ENCODE measurements around the gene STXBP2. TPM values are rescaled to one million over a fixed set of nuclear protein-coding genes. Genes with fewer than 3 reads are reported as not detected.

The STXBP2 gene
- total and polyA plus RNA-seq, 9 donors, result 1.6 to 12.4 (median 5.1) TPM

DNA sequence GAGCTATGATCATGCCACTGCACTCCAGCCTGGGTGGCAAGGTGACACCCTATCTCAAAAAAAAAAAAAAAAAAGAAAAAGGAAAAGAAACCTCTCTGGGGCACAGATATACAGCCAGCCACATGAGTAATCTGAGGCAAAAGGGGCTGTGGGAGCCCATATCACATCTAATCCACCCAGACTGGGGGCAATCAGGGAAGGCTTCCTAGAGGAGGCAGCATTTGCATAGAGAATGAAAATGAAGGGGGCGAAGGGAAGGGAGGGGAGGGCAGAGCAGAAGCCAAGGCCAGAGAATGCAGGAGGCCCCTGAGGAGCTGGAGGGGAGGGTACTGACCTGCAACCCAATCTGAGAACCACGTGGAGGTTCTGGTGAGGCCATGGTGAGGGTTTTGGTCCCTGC lies 13.2 kb downstream of the STXBP2 start:
- no peaks in the 10 kb centered on the region for H3K9me3 ChIP-seq (replicated peaks; ENCODE audit: control insufficient read depth, low read depth, low read length)
- peaks cover 9% of the 10 kb centered on the region for H3K27me3 ChIP-seq (ENCODE audit: control insufficient read depth, insufficient read depth, low read length)
- no peaks in the 10 kb centered on the region for H3K36me3 ChIP-seq (ENCODE audit: control insufficient read depth, insufficient read depth, low read length)
- no peak for DNase-seq
- no peak overlapping the region for H3K27ac ChIP-seq (ENCODE audit: low read length)
- 31% methylated on average over 2 of the region's 2 CpGs for WGBS (ENCODE audit: insufficient coverage)
- no peak overlapping the region for H3K4me3 ChIP-seq (ENCODE audit: low read length)
- H3K4me1 ChIP-seq (ENCODE audit: control insufficient read depth, insufficient read depth, low read length), result peaks cover 4% of the 10 kb centered on the region

DNA sequence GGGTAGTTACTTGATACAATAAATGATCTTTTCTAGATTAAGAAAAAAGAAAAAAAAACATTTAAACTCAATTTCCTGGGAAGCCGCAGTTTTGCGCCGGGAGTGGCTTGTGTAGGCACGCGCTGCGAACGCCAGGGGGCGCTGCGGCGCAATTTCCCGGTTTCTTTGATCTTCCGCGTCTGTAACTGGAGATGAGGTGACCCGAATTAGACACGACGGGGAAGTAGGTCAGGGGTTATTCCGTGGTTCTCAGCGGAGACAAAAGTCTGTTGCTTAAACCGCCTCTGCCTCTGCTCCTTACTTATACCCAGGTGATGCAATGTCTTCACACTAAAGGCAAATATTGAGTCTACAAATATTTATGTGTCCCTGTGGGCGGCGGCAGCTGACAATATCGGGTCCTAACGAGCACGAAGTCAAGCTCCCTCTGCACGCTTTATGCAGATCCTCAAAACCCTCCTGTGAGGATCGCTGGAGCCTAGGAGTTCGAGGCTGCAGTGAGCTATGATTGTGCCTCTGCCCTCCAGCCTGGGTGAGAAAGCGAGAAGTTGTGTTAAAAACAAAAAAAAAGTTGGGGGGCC lies 15.2 kb downstream of the STXBP2 start:
- Histone ChIP-seq H3K9me3 (replicated peaks; ENCODE audit: control insufficient read depth, low read depth, low read length) (no peaks in the 10 kb centered on the region), H3K4me3 (ENCODE audit: low read length) (peak overlapping the region; percentile 18), H3K4me1 (ENCODE audit: control insufficient read depth, insufficient read depth, low read length) (peaks cover 4% of the 10 kb centered on the region), H3K27ac (ENCODE audit: low read length) (peak overlapping the region; percentile 42), H3K27me3 (ENCODE audit: control insufficient read depth, insufficient read depth, low read length) (peaks cover 9% of the 10 kb centered on the region), H3K36me3 (ENCODE audit: control insufficient read depth, insufficient read depth, low read length) (no peaks in the 10 kb centered on the region)
- WGBS (ENCODE audit: insufficient coverage), result 8% methylated on average over 12 of the region's 28 CpGs
- peak; percentile 83 for DNase-seq

DNA sequence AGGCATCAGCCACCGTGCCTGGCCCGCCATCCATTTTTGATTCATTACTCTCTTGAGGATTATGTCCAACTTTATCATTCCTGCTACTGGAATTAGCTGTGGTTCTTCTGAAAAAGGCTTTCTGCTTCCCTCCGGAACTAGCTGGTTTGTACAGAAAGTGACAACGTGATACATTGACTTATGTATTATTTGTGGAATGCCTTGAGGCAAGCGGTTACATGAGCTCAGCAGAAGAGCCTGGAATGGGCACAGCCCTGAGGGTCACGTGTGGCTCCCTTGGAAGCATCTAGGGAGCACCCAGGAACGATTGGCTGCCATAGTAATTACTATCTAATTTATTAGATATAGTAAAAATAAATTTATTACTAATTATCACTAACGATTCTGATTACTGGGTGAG lies 17.5 kb downstream of the STXBP2 start:
- DNase-seq, result no peak
- no peak overlapping the region for H3K27ac ChIP-seq (ENCODE audit: low read length)
- H3K9me3 ChIP-seq (replicated peaks; ENCODE audit: control insufficient read depth, low read depth, low read length), result no peaks in the 10 kb centered on the region
- H3K36me3 ChIP-seq (ENCODE audit: control insufficient read depth, insufficient read depth, low read length), result no peaks in the 10 kb centered on the region
- H3K4me3 ChIP-seq (ENCODE audit: low read length), result no peak overlapping the region
- peaks cover 9% of the 10 kb centered on the region for H3K27me3 ChIP-seq (ENCODE audit: control insufficient read depth, insufficient read depth, low read length)
- 20% methylated on average over 2 of the region's 8 CpGs for WGBS (ENCODE audit: insufficient coverage)
- peaks cover 4% of the 10 kb centered on the region for H3K4me1 ChIP-seq (ENCODE audit: control insufficient read depth, insufficient read depth, low read length)

DNA sequence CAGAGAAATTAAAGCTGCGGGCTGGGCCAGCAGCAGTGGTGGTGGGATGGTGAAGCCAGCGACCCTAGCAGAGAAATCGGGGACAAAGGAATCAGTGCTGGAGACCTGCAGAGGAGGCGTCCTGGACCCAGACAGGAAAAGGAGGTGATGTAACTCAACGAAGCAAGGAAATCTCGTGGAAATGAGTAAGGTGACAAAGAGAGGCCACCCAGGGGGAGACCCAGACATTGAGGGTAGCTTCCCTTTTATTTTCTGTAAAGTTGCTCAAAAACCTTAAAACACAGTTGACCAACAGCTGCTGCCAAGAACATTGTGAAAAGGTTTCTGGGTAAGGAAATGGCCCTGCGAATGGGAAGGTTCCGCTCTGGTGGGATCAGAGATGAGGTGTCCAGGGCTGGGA lies 18.7 kb downstream of the STXBP2 start:
- 80% methylated on average over 6 of the region's 8 CpGs for WGBS (ENCODE audit: insufficient coverage)
- H3K4me1 ChIP-seq (ENCODE audit: control insufficient read depth, insufficient read depth, low read length), result peaks cover 4% of the 10 kb centered on the region
- peaks cover 9% of the 10 kb centered on the region for H3K27me3 ChIP-seq (ENCODE audit: control insufficient read depth, insufficient read depth, low read length)
- H3K4me3 ChIP-seq (ENCODE audit: low read length), result no peak overlapping the region
- no peak overlapping the region for H3K27ac ChIP-seq (ENCODE audit: low read length)
- no peaks in the 10 kb centered on the region for H3K9me3 ChIP-seq (replicated peaks; ENCODE audit: control insufficient read depth, low read depth, low read length)
- H3K36me3 ChIP-seq (ENCODE audit: control insufficient read depth, insufficient read depth, low read length), result no peaks in the 10 kb centered on the region
- no peak for DNase-seq

DNA sequence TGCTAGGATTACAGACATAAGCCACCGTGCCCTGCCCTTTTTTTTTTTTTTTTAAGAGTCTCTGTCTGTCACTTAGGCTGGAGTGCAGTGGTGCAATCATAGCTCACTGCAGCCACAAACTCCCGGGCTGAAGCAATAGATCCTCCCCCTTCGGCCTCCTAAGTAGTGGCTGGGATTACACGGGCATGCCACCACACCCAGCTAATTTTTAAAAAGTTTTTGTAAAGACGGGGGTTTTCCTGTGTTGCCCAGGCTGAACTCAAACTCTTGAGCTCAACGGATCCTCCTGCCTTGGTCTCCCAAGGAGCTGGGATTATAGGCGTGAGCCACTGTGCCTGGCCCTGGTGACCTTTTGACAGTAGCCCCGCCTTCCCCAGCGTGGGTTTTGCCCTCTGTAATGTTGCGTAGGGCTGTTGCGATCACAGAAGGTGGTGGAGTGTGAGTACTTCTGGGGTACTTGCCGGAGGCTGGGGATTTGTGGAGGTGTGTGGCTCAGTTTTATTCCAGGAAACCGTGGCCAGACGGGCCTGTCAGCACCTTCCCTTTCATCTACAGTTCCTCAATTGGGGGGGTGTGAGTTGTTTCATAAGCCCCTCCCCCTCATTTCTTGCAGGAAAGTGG lies 20.3 kb downstream of the STXBP2 start:
- no peaks in the 10 kb centered on the region for H3K27me3 ChIP-seq (ENCODE audit: control insufficient read depth, insufficient read depth, low read length)
- no peak overlapping the region for H3K27ac ChIP-seq (ENCODE audit: low read length)
- DNase-seq, result no peak
- 14% methylated on average over 9 of the region's 14 CpGs for WGBS (ENCODE audit: insufficient coverage)
- no peaks in the 10 kb centered on the region for H3K36me3 ChIP-seq (ENCODE audit: control insufficient read depth, insufficient read depth, low read length)
- H3K4me3 ChIP-seq (ENCODE audit: low read length), result no peak overlapping the region
- H3K9me3 ChIP-seq (replicated peaks; ENCODE audit: control insufficient read depth, low read depth, low read length), result no peaks in the 10 kb centered on the region
- H3K4me1 ChIP-seq (ENCODE audit: control insufficient read depth, insufficient read depth, low read length), result peaks cover 2% of the 10 kb centered on the region

DNA sequence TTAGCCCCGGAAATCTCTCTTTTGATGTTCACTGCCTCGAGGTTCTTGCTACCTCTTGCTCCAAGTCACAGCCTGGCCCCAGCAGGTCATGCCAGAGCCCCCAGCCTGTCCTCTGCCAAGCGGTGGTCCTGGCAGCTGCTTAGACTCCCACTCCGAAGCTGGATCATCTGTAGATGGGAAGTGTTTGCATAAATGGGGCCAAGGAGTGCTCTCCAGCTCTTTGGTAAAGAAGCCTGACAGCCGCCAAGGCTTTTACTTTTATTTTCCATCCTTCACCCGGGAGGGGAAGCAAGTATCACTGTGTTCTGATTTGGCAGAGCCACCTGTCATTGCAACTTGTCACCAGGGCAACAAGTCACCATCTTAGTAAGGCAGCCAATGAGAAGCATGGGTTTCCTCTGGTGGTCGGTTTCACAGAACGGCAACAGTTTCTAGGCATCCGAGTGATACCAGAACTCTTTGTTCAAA lies 21.3 kb downstream of the STXBP2 start:
- H3K36me3 ChIP-seq (ENCODE audit: control insufficient read depth, insufficient read depth, low read length), result no peaks in the 10 kb centered on the region
- WGBS (ENCODE audit: insufficient coverage), result 26% methylated on average over 6 of the region's 9 CpGs
- DNase-seq, result peak; percentile 36
- H3K27ac ChIP-seq (ENCODE audit: low read length), result no peak overlapping the region
- H3K4me1 ChIP-seq (ENCODE audit: control insufficient read depth, insufficient read depth, low read length), result no peaks in the 10 kb centered on the region
- no peaks in the 10 kb centered on the region for H3K27me3 ChIP-seq (ENCODE audit: control insufficient read depth, insufficient read depth, low read length)
- H3K9me3 ChIP-seq (replicated peaks; ENCODE audit: control insufficient read depth, low read depth, low read length), result no peaks in the 10 kb centered on the region
- no peak overlapping the region for H3K4me3 ChIP-seq (ENCODE audit: low read length)

DNA sequence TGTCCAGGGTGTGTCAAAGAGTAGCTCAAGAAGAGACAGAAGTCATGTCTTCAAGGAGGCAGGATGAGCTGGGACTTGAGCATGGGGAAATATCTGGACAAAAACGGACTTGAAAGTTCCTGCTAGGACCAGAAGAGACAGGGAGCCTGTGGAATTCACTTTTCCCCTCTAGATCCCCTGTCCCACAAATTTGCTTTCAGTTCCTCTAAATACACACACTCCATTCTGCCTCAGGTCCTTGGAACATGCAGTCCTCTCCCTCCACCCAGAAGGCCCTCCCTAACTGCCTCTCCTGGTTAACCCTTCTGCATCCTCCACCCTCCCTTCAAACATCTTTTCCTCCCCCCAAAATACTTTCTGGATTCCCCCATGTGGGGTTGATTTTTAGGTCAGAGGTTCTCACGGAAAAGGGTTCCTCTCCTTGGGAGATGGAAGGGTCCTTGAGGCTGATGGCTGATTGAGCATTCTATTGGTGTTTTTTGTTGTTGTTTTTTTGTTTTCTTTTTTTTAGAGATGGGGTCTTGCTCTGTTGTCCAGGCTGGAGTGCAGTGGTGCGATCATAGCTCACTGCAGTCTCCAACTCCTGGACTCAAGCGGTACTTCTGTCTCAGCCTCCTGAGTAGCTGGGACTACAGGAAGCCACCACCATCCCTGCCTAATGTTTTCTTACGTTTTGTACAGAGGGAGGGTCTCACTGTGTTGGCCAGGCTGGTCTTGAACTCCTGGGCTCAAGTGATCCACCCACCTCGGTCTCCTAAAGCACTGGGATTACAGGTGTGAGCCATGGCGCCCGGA lies 25.0 kb downstream of the STXBP2 start:
- Histone ChIP-seq H3K9me3 (replicated peaks; ENCODE audit: control insufficient read depth, low read depth, low read length) (no peaks in the 10 kb centered on the region), H3K4me3 (ENCODE audit: low read length) (no peak overlapping the region), H3K27me3 (ENCODE audit: control insufficient read depth, insufficient read depth, low read length) (no peaks in the 10 kb centered on the region), H3K27ac (ENCODE audit: low read length) (no peak overlapping the region), H3K4me1 (ENCODE audit: control insufficient read depth, insufficient read depth, low read length) (peaks cover 14% of the 10 kb centered on the region), H3K36me3 (ENCODE audit: control insufficient read depth, insufficient read depth, low read length) (no peaks in the 10 kb centered on the region)
- DNase-seq, result no peak
- 69% methylated on average over 4 of the region's 8 CpGs for WGBS (ENCODE audit: insufficient coverage)

DNA sequence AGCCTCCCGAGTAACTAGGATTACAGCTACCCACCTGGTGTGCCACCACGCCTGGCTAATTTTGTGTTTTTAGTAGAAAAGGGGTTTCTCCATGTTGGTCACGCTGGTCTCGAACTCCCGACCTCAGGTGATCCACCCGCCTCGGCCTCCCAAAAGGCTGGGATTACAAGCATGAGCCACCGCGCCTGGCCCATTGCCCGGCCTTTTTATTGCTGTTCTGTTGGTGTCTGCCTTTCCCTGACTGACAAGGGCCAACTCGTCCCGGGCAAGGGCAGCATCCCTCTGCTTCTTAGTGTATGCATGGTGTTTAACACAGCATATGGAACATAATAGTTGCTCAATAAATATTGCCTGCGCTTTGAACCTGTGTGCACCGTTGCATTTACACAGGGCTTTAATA lies 25.7 kb downstream of the STXBP2 start:
- H3K27me3 ChIP-seq (ENCODE audit: control insufficient read depth, insufficient read depth, low read length), result no peaks in the 10 kb centered on the region
- 71% methylated on average over 8 of the region's 14 CpGs for WGBS (ENCODE audit: insufficient coverage)

DNA sequence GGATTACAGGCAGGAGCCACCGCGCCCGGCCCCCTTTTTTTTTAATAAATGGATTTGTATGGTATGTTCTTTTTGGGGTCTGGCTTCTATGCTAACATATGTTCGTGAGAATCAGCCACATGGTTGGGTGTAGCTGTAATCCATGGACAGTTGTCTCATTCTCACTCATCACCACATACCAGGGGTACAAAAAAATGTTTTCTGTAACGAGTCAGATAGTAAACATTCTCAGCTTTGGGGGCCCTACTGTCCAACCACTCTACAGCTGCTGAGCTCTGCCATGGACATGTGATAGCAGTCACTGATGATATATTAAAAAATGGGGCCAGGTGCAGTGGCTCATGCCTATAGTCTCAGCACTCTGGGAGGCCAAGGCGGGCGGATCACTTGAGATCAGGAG lies 26.8 kb downstream of the STXBP2 start:
- Histone ChIP-seq H3K27me3 (ENCODE audit: control insufficient read depth, insufficient read depth, low read length) (peaks cover 2% of the 10 kb centered on the region), H3K27ac (ENCODE audit: low read length) (no peak overlapping the region), H3K4me3 (ENCODE audit: low read length) (no peak overlapping the region), H3K4me1 (ENCODE audit: control insufficient read depth, insufficient read depth, low read length) (peaks cover 14% of the 10 kb centered on the region), H3K36me3 (ENCODE audit: control insufficient read depth, insufficient read depth, low read length) (no peaks in the 10 kb centered on the region), H3K9me3 (replicated peaks; ENCODE audit: control insufficient read depth, low read depth, low read length) (no peaks in the 10 kb centered on the region)
- no CpG with 5 or more reads among the region's 7 CpGs for WGBS (ENCODE audit: insufficient coverage)
- DNase-seq, result peak; percentile 30

More for the DNA sequence above, 25.7 kb downstream of the STXBP2 start:
- H3K4me3 ChIP-seq (ENCODE audit: low read length), result no peak overlapping the region
- H3K27ac ChIP-seq (ENCODE audit: low read length), result no peak overlapping the region
- no peaks in the 10 kb centered on the region for H3K9me3 ChIP-seq (replicated peaks; ENCODE audit: control insufficient read depth, low read depth, low read length)
- peaks cover 14% of the 10 kb centered on the region for H3K4me1 ChIP-seq (ENCODE audit: control insufficient read depth, insufficient read depth, low read length)
- no peak for DNase-seq
- H3K36me3 ChIP-seq (ENCODE audit: control insufficient read depth, insufficient read depth, low read length), result no peaks in the 10 kb centered on the region

DNA sequence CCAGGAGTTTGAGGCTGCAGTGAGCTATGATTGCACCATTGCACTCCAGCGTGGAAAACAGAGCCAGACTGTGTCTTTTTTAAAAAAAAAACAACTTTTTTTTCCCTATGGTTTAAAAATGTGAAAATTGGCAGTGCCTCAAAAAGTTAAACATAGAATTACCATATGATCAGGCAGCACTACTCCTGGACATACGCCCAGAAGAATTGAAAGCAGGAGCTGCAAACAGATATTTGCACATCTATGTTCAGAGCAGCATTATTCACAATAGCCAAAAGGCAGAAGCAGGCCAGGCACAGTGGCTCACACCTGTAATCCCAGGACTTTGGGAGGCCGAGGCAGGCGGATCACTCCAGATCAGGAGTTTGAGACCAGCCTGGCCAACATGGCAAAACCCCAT lies 28.2 kb downstream of the STXBP2 start:
- DNase-seq, result peak; percentile 95
- Histone ChIP-seq H3K4me1 (ENCODE audit: control insufficient read depth, insufficient read depth, low read length) (peaks cover 18% of the 10 kb centered on the region), H3K9me3 (replicated peaks; ENCODE audit: control insufficient read depth, low read depth, low read length) (no peaks in the 10 kb centered on the region), H3K4me3 (ENCODE audit: low read length) (no peak overlapping the region), H3K36me3 (ENCODE audit: control insufficient read depth, insufficient read depth, low read length) (no peaks in the 10 kb centered on the region), H3K27me3 (ENCODE audit: control insufficient read depth, insufficient read depth, low read length) (peaks cover 9% of the 10 kb centered on the region), H3K27ac (ENCODE audit: low read length) (no peak overlapping the region)
- WGBS (ENCODE audit: insufficient coverage), result 40% methylated on average over 1 of the region's 4 CpGs

Data from muscle of leg (tissue), 11 donors.